GM12891 (cell line): ENCODE measurements around the gene B4GALT1.

ENCODE experiments used
- DNase-seq: peaks from one replicate; pipeline ENCODE4 v3.0.0; 2011; ENCODE audit warnings: low spot score; ENCODE audit not compliant: insufficient read length
- FAIRE-seq: peaks from 2 replicates; lab custom pipeline; 2011; peaks lifted over from hg19 to GRCh38; lab: Jason Lieb, UNC
- PAX5 ChIP-seq: IDR thresholded peaks from 2 replicates; pipeline ENCODE4 v1.6.1; 2011; ENCODE audit warnings: low read length, moderate library complexity, mild to moderate bottlenecking; ENCODE audit not compliant: insufficient read depth, severe bottlenecking
- POLR2A ChIP-seq: IDR thresholded peaks from 2 replicates; pipeline ENCODE4 v1.6.1; 2011; ENCODE audit warnings: low read depth, low read length, control low read depth
- POLR2AphosphoS5 ChIP-seq: IDR thresholded peaks from 2 replicates; pipeline ENCODE4 v1.6.1; 2011; ENCODE audit warnings: low read depth, low read length, control low read depth
- POU2F2 ChIP-seq: IDR thresholded peaks from 2 replicates; pipeline ENCODE4 v1.6.1; 2011; ENCODE audit warnings: low read depth, mild to moderate bottlenecking, control low read depth, low read length, moderate library complexity
- SPI1 ChIP-seq: IDR thresholded peaks from 2 replicates; pipeline ENCODE4 v1.6.1; 2011; ENCODE audit warnings: low read depth, low read length, control low read depth
- TAF1 ChIP-seq: IDR thresholded peaks from 2 replicates; pipeline ENCODE4 v1.6.1; 2011; ENCODE audit warnings: low read depth, low read length, control low read depth

B4GALT1 gene

DNA sequence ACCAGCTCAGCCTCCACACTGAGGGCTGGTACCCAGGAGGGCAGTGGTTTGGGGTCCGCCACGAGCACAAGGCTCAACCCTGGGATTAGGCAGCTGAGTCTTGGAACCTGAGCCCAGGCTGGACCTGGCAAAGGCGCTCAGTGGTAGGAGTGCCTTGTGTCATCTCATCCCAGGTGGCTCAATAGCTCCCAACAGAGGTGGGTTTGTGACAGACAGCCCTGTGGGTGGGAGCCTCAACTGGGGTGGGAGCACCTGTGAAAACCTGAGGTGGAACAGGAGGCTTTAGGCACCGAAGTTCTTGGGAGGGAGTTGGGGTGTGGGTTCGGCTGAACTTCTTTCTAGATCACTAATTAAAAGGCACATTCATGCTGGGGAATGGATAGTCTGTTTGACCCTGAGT lies 55.5 kb downstream of the B4GALT1 start:
- no peak for TF ChIP-seq SPI1
- TF ChIP-seq POLR2AphosphoS5: no peak
- TF ChIP-seq POU2F2: no peak
- no peak for TF ChIP-seq PAX5
- TF ChIP-seq POLR2A: no peak; the same call in 1 of the 2 replicates
- no peak for TF ChIP-seq TAF1
- no peak for FAIRE-seq
- no peak for DNase-seq

DNA sequence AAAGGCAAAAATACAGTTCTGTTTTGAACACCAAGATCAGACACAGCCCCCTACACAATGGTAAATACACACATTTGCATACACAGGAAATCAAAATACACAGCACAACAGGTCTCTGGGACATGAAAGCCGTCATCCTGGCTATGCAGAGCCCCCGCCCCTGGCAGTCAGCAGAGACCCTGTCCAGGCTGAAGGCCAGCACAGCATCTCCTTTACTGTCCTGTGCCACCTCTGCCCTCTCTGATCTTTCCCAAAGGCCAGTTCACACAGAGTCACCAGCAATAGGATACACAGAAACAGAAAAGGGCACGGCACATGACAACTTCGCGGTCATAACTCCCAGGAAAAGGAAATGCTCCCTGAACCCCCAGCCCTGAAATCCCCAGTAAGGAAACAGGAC lies 56.5 kb downstream of the B4GALT1 start:
- no peak for FAIRE-seq
- no peak for DNase-seq

DNA sequence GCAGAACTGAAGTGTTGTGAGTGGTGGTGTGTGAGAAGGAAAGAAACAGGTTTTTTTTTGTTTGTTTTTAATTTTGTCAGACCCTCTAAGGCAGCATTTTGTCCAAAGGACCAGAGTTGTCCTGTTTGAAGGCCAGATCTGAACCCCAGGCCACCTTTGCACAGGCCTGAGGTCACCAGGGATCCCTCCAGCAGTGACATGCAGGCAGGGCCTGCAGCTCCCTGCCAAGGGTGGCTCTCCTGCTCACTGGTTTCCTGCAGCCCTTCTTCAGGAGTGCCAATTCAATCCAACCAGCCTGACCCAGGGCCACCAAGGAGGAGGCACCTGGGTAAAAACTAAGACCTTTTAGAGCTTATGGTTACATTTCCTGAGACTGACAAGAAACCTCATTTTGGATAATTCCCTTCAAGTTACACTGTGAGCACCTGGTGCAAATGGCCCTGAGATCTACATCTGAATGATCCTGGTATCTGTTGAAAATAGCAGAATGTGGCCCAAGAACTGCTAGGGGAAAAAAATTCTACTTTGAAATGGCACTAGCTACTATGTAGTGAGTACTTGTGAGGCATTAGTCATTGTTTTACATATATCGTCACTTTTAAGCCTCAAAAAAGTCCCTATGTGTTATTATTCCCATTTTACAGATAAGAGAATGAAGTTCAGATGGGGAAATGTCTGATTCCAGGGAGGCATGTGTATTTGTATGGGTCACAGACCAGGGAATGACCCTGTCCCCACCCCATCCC lies 57.1 kb downstream of the B4GALT1 start:
- DNase-seq: no peak
- no peak for FAIRE-seq
- TF ChIP-seq POLR2A (no peak), PAX5 (no peak), POLR2AphosphoS5 (no peak)

More for the DNA sequence above, 56.5 kb downstream of the B4GALT1 start:
- TF ChIP-seq POU2F2 (no peak), POLR2AphosphoS5 (no peak), POLR2A (no peak), PAX5 (no peak), TAF1 (no peak), SPI1 (no peak)

DNA sequence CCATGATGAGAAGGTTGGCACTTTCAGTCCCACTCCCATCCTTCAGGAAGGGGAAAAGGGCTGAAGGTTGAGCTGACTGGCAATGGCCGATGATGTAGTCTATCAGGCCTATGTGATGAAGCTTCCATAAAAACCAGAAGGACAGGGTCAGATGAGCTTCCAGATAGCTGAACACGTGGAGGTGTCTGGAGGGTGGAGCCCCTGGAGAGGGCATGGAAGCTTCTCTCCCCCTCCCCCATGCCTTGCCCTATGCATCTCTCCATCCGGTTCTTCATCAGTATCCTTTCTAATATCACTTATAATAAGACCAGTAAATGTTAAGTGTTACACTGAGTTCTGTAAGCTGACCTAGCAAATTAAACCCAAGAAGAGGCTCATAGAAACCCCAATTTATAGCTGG lies 58.0 kb downstream of the B4GALT1 start:
- TF ChIP-seq POLR2AphosphoS5 (peak; percentile 60; the same call in 1 of the 2 replicates), POU2F2 (no peak), PAX5 (no peak), TAF1 (no peak)
- DNase-seq: no peak
- FAIRE-seq: no peak

DNA sequence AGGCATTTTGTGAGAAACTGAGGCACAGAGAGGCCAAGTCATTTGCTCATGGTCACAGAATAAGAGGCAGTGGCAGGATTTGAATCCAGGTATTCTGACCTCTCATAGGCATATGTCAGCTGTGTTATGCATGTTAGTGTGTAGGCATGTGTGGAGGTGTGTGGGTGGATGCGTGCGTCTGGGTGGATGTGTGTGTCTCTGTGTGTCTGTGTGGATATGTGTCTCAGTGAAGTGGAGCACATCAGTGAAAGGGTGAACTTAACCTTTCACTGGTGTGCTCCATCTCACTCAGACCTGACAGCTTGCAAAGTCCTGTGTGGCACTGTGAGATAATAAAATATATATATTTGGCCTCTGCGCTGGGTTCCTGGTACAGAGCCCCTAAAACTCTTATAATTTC lies 58.7 kb downstream of the B4GALT1 start:
- no peak for DNase-seq
- FAIRE-seq: peak; percentile 54
- no peak for TF ChIP-seq SPI1
- no peak for TF ChIP-seq POU2F2
- peak; percentile 44; the same call in 1 of the 2 replicates for TF ChIP-seq POLR2AphosphoS5
- TF ChIP-seq PAX5: no peak
- TF ChIP-seq POLR2A: peak; percentile 58; the same call in 1 of the 2 replicates
- TF ChIP-seq TAF1: no peak

DNA sequence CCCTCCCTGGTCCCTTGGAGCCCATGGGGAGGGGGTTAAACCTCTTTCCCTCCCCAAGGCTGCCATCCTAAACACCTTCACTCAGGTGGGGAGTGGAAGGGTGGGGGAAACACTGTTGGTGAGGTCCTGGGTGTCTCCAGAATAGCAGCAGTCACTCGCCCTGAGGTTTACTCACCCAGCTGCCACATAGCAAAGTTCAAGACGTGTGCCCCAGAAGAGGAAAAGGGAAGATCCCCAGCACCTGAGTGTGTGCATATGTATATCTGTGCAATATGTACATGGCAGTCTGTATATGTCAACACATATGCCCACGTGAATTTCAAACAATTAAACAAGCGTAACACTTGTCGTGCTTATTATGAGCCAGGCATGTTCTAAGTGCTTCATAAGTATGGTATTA lies 59.4 kb downstream of the B4GALT1 start:
- FAIRE-seq (peak; percentile 55), DNase-seq (no peak)
- TF ChIP-seq TAF1: no peak
- no peak for TF ChIP-seq PAX5
- no peak for TF ChIP-seq POLR2A
- no peak for TF ChIP-seq SPI1
- no peak for TF ChIP-seq POU2F2
- TF ChIP-seq POLR2AphosphoS5: no peak; the same call in 1 of the 2 replicates

DNA sequence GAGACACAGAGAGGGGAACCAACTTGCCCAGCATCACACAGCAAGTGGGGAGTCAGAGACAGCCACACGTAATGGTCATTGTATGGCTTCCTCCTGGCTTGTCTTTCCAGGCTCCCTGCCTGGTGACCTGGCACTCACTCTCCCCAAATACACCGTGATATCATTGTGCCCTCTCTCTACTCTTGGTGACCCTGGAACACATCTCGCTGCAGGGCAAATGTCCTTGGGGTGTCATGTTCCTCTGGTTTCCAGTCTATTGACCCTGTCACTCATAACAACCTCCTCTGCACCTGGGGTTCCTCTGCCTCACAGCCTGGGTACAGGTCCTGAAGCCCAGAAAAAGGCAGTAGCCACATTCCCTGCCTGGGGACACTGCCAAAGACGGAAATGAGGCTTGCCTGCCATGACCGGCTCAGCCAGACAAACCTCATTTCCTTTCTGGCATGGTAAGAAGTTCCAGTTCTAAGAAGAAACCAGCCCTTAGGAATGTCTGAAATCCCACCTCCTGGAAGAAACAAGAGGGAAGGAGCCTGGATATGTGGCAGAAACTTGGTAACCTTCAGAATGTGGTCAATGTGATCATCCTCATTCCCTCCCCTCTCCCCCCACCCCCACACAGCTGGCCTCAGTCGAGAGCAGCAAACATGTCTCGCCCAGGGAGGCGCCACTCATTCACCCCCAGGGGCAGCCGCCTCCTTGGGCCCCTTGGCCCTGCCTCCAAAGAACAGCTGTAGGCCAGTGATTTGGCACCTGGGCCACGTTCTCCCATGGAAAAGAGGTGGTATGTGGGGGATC lies 60.1 kb downstream of the B4GALT1 start:
- DNase-seq: no peak
- no peak for TF ChIP-seq POLR2AphosphoS5
- no peak for FAIRE-seq

DNA sequence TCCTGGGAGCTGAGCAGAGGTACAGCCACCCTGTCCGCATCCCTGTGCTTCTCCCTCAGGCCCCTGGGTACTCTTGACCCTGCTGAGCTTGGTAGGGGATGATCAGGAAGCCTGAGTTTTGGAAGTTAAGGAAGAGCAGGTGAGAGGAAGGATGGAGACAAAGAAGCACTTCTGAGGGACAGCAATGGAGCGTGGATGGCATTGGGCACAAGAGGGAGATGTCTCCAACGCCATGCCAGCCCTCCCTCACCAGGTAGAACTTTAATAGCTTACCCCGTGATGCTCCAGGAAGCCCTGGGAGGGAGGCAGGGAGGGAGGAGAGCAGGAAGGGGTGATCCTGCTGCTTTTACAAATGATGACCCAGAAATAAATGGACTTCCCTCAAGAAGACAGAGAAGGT lies 60.8 kb downstream of the B4GALT1 start:
- FAIRE-seq (no peak), DNase-seq (no peak)
- TF ChIP-seq POLR2AphosphoS5 (no peak), POU2F2 (no peak), SPI1 (no peak), TAF1 (no peak), PAX5 (no peak), POLR2A (no peak)

DNA sequence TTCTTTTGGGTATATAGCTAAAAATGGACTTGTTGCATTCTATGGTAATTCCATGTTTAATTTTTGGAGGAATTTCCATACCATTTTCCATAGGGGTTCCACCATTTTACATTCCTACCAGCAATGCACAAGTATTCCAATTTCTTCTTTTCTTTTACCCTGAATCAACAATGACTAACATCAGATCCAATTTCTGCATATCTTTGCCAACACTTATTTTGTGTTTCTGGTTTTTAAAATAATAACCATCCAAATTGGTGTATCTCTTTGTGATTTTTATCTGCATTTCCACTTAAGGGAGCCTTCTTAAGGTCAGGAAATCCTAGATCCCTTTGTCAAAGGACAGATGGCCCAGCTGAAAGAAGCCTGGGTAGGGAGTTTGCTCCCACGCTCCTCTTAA lies 61.2 kb downstream of the B4GALT1 start:
- FAIRE-seq: no peak

More for the DNA sequence above, 61.2 kb downstream of the B4GALT1 start:
- no peak for DNase-seq
- no peak for TF ChIP-seq POLR2AphosphoS5
- TF ChIP-seq SPI1: no peak
- no peak for TF ChIP-seq PAX5
- no peak for TF ChIP-seq TAF1
- TF ChIP-seq POLR2A: no peak
- TF ChIP-seq POU2F2: no peak
